Left colon (tissue), 2 donors: ENCODE data around the gene ZNF607. TPM values are rescaled to one million over a fixed set of nuclear protein-coding genes. Genes with fewer than 3 reads are reported as not detected.
A peak's percentile ranks its signal among the peaks of the same experiment; 100 is the strongest.
"Not testable (repeated sequence)": the region's sequence is repeated elsewhere in the genome, so short reads cannot be mapped to it uniquely, and the experiment has no call there.

Source experiments
- ATAC-seq: fragments of 200-7000 bp; cut with Tn5 transposase; one replicate; pipeline ENCODE4 v1.9.1; 2020; ENCODE audit warnings: mild to moderate bottlenecking, moderate library complexity
- DNase-seq, 2 donors: peaks; one replicate each; pipeline ENCODE4 v3.0.0-alpha.2; 2020
- intact Hi-C, 2 donors: fragments of 100-400 bp; cut with DNase I in 1 of 2; cut with micrococcal nuclease in 1 of 2; formaldehyde crosslinking; loops; one replicate each; pipeline versions ENCODE4 v1.11.2 to v1.14.0; 2022; cut with DNase I, micrococcal nuclease
- long read RNA-seq: library from polyadenylated mRNA; unstranded; transcript quantifications from one replicate; pipeline ENCODE4 v2.0.0, GENCODE V29; 2021
- total RNA-seq, 2 donors: library from RNA; stranded (reverse); fragmentation: NEBNext Ultra II Directional; extraction: Animal tissue kit (Norgen Biotek cat#: 25700); gene quantifications; one replicate each; pipeline ENCODE4 v1.2.1, GENCODE V29; 2021
- donor health status: DM: no; HTN: no; CAD: no.
- donor health status: DM: yes; HTN: yes; CAD: no.

Gene ZNF607
- 1 to 10 TPM; 5.7 to 6.1 TPM for total RNA-seq
- long read RNA-seq, partial matches to known transcripts, result 0 of 2 reads
- long read RNA-seq, other reads (novel, unspliced or antisense), result 2 of 2 reads

DNA sequence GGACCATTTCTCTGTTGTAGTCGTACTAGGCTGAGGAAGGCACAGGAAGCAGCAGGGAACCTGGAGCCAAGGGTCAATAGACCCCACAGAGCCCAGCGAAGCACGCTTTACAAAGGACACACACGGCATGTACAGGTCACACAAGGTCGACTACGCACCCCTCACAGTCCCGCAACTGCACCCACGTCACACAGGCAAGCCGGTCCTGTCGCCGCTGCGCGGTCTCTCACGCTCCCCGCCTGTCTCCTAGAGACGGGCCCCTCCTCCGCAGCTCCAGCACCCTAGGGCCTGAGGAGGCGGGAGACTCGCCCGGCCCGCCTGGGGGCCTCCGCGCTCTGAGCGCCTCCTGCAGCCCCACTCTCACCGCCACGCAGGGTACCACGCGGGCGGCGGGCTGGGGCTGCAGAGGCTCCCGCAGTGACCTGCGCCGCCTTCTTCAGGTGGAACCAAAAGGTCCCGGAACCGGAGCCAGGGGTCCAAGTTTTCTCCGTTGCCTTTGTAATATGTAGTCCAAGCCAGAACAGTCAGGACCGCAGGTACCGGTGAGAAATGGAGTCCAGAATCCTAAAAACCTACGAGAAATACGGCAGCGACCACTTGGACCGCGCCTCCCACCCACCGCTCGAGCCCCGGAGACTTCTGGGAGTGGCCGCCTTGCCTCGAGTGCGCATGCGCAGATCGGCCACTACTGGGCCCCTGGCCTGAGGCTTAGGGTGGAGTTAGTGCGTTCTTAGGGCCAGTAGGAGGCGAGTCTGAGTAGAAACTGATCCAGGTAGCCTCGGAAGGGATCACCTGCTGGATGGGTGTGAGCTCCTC is at the start of gene ZNF607:
Gene ZNF607 (minus strand): TSS at position 651 of the 816 bp plus-strand sequence. CDS start 8,143 bp downstream, outside the sequence.
- peak; percentile 89 to 91 for DNase-seq
- ATAC-seq, result peak; percentile 97
- intact Hi-C loops, result no loop called here

DNA sequence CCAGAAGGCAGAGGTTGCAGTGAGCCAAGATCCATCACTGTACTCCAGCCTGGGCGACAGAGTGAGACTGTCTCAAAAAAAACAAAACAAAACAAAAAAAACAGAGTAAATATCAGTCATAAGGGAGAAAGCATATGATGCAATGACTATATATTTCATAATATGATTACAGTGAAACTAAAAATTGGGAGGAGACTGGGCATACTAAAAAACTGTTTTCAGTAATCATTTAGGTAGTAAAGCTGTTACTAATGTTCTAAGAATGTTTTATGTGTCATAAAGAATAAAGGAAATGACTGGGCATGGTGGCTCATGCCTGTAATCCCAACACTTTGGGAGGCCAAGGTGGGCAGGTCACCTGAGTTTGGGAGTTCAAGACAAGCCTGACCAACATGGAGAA is 43.9 kb upstream of the ZNF607 start:
- intact Hi-C loops, result no loop called here
- no peak for DNase-seq
- ATAC-seq, result no peak

DNA sequence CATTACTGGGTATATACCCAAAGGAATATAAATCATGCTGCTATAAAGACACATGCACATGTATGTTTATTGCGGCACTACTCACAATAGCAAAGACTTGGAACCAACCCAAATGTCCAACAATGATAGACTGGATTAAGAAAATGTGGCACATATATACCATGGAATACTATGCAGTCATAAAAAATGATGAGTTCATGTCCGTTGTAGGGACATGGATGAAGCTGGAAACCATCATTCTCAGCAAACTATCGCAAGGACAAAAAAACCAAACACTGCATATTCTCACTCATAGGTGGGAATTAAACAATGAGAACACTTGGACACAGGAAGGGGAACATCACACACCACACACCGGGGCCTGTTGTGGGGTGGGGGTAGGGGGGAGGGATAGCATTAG is 38.1 kb upstream of the ZNF607 start:
- ATAC-seq, DNase-seq, intact Hi-C loops: not testable (repeated sequence)

DNA sequence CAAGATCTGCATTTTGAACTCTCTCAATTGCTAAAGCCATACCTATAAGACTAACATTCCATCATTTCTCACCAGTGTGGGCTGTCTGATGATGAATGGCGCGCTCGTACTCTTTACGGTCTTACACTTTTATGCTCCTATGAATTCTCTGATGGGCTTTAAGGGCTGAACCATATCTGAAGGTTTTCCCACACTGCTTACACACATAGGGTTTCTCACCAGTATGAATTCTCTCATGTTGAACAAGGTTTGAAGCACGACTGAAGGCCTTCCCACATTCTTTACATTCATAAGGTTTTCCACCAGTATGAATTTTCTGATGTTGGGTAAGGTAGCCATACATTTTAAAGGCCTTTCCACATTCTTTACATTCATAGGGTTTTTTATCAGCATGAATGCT is 18.8 kb upstream of the ZNF607 start:
- intact Hi-C loops, result no loop called here
- DNase-seq, result no peak
- ATAC-seq, result no peak

DNA sequence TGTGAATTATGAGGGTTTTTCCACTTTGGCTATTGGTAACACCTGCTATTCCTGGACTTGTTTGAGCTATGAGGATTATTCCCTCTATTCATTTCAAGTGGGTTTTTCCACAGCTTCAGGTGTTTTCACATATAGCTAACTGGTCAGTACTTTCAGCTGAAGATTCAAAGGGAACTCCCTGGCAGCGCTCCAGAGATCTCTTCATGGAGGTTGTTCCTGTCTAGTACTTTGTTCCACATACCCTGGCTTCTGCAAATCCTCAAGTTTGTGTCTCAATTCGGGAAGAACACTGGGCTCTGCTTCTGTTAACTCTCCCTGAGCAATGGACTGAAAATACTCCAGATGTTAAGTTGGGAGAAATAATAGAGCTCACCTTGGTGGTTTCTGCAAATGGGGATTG is 5.6 kb upstream of the ZNF607 start:
- no peak for DNase-seq
- ATAC-seq, result no peak
- intact Hi-C loops, result no loop called here

DNA sequence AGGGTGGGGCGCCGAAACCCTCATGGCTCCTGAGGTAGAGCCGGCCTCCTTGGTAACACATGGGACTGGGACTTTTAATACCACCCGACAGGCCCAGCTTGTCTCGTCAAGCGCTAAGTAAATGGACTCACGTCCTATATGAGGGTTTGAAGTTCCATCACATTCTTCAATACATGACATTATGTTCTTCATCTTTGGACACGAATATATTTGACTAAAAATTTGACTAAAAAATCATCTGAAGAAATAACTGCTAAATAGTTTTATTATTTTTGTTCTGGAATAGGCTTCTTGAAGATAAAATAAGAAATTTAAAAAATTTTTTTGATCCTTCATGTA is 335 bp upstream of the ZNF607 start:
- no peak for ATAC-seq
- intact Hi-C loops, result no loop called here
- no peak for DNase-seq

DNA sequence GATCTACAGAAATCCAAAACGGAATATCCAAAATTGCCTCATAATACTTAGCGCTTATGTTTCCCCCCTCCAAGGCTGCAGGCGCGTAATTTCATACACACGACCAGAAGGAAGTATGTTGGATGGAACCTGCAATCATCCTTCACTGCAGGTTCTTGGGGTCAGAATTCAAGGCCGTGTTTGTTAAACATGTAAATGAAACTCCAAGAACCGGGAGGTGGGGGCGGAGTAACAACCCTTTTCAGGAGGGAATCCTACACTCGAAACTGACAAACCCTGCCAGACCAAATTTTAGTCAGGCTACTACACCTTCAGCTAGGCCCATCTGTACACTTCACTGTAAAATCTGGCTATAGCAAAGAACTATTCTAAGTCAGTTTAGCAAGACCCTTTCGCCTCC is 1.3 kb downstream of the ZNF607 start:
- intact Hi-C loops, result no loop called here
- no peak for ATAC-seq
- peak in 1 of 2 donors; percentile 5 for DNase-seq

DNA sequence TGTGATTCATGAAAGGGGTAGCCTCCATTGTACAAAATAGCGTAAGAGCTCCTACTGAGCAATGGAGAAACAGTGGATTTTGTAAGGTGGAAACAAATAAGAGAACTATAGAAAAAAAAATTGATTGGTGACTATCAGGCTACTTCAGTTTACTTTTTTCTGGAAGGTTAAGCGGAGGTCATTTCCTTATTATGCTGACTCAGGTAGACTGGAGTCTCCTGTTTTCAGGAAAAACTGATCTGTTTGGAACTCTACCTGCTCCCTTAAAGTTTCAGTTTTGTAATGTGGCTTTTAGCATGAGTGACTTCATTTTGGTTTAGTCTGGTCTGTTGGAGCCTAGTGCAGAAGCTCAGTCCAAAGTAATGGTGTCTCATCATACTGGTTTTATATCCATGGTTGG is 3.4 kb downstream of the ZNF607 start:
- DNase-seq, result no peak
- no peak for ATAC-seq
- intact Hi-C loops, result no loop called here

DNA sequence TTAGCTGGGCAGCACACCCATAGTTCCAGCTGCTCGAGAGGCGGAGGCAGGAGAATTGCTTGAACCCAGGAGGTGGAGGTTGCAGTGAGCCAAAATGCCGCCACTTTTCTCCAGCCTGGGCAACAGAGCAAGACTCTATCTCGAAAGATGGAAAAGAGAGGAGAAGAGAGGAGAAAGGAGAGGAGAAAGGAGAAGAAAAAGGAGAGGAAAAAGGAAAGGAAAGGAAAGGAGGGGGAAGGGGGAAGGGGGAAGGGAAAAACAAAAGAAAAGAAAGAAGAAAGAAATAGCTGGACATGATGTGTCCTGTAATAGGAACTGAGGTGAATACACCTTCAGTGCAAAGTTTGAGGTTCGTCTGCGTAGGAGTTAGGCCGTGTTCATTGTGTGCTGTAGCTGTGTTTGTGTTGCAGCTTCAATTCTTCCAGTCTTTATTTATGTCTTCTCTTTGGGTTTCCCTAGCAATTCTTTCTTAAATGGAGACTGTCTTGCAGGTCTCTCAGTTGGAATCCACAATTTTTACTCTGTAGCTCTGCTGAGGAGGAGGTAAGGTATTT is 13.4 kb downstream of the ZNF607 start:
- intact Hi-C loops, result no loop called here
- DNase-seq (no peak), ATAC-seq (no peak)

DNA sequence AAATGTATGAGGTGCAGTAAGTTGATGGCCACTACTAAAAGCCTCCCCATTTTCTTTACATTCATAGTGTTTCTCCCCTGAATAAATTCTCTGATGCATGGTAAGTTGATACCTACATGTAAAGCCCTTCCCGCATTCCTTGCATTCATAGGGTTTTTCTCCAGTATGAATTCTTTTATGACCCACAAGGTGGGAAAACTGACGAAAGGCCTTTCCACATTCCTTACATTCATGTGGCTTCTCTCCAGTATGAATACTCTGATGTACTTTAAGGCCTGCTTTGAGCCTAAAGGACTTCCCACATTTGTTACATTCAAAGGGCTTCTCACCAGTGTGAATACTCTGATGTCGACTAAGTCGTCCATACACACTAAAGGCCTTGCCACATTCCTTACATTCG is 20.5 kb downstream of the ZNF607 start:
- DNase-seq (no peak), ATAC-seq (no peak)
- intact Hi-C loops, result no loop called here

DNA sequence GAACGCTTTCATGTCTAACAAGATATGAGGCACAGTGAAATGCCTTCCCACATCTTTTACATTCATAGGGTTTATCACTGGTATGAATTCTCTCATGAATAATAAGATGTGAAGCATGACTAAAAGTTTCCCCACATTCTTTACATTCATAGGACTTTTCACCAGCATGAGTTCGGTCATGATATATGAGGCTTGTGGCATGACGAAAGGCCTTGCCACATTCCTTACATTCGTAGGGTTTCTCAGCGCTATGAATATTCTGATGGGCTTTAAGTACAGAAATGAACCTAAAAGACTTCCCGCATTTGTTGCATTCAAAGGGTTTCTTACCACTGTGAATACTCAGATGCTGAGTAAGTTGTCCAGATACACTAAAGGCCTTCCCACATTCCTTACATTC is 21.3 kb downstream of the ZNF607 start:
- no peak for DNase-seq
- intact Hi-C loops, result no loop called here
- ATAC-seq, result no peak

DNA sequence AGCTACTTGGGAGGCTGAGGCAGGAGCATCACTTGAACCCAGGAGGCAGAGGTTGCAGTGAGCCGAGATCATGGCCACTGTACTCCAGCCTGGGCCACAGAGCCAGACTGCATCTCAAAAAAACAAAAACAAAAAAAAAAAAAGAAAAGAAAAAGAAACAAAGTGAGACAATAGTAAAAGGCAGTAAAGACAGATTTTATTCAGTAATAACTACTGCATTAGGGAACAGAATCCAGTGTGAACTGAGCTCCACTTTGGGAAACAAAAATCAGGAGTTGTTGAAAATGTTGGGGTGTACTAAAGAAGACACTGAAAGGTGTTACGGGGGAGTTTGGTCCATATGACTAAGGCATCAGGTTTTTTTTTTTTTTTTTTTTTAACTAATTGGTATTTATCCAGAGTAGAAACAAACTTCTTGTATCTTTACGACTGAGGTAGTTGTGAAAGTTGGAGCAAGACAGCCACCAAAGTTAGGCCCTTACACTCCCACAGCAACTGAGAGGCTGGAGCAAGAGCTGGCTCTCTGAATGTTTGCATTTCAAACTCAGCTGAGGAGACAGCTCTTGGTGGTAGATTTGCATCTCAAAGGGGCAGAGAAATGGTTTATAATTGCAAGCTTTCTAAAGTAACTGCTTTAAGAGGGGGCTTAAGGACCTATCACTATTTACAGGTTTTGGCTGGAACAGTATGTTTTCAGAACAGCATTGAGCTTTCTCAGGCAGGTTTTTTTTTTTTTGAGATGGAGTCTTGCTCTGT is 24.2 kb downstream of the ZNF607 start:
- intact Hi-C loops, result no loop called here
- ATAC-seq, result no peak
- no peak for DNase-seq

DNA sequence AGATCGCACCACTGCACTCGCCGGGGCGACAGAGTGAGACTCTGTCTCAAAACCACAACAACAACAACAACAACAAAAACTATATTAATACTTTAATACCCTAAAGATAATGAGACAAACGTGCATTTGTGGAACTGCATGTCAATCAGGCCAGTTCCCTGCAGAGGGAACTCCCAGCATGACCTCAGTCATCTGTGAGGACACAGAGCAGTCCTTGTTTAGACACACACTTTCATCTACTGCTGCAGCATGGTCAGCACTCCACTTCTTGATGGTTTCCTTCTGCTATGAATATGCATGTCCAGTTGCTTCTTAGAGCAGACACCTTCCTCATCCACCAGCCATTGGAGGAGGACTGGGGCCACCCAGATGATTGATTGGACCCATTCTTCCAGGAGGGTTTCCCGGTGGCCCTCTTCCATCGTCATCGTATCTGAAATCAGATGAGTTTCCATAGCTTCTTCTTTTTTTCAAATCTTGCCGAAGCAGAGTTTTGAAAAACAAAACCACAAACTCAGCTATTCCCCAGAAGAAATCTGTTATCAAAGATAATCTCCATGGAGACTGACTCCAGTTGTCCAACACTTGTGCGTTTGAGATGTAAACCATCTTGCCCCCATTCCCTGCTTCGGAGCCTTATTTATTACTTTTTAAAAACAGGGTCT is 26.5 kb downstream of the ZNF607 start:
- DNase-seq, result no peak
- intact Hi-C loops, result no loop called here
- ATAC-seq, result no peak

DNA sequence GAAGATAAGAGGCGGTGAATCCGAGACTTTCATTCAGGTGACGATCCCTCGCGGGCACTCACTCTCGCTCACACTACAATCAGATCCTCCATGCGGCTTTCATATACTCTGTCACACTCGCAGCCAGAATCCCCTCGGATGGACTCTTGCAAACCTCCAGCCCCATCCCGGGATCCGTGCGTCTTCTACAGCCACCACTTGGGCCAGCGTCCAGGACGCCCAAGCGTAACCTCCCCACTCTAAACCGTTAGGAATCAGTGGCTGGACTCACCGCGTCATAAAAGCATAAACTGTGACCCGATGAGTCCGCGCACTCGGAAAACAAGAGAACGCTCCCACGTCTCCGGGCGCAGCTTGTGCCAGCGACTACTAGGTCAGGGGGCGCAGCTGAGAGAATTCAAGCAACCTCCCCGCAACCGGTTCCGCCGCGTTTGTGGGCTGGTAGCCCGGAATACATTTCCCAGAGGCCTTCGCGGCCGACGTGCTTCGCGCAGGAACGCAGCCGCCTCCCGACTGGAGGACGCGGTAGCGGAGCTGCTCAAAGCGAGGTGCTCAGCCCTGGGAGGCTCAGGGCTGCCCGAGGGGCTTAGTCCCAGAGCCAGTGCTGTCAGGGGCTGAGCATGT is 27.6 kb downstream of the ZNF607 start:
- intact Hi-C loops, result no loop called here
- DNase-seq (peak; percentile 76 to 85), ATAC-seq (peak; percentile 98)

DNA sequence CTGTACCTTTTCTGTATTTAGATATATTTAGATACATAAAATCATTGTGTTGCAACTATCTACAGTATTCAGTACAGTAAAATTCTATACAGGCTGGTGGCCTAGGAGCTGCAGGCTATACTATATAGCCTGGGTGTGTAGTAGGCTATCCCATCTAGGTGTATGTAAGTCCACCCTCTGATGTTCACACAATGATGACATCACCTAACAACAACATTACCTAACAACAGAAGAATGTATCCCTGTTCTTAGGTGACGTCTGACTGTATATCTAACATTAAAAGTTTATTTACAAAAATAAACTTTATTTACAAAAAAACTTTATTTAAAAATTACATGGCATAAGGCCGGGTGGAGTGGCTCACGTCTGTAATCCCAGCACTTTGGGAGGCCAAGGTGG is 36.0 kb downstream of the ZNF607 start:
- intact Hi-C loops, result no loop called here
- DNase-seq, result no peak
- ATAC-seq, result no peak

DNA sequence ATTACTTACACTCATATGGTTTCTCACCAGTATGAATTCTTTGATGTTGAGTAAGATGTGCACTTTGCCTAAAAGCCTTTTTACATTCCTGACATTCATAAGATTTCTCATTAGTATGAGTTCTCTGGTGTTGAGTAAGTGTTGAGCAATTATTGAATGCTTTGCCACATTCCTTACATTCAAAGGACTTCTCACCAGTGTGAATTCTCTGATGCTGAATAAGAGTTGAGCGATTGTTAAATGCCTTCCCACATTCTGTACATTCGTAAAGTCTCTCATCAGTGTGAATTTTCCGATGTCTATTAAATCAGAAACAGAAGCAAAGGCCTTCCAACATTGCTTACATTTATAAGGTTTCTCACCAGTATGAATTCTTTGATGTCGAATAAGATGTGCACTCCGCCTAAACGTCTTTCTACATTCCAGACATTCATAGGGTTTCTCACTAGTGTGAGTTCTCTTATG is 50.1 kb downstream of the ZNF607 start:
- ATAC-seq, result no peak
- no peak for DNase-seq

DNA sequence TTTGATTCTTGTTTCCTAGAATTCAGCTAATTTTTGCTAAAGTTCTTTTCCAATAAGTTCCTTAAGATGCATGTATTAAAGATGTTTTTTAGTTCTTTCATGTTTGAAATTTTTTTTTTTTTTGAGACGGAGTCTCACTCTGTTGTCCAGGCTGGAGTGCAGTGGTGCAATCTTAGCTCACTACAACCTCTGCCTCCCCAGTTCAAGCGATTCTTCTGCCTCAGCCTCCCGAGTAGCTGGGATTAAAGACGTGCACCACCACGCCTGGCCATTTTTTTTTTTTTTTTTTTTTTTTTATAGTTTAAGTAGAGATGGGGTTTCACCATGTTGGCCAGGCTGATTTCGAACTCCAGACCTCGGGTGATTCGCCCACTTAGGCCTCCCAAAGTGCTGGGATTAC is 62.4 kb downstream of the ZNF607 start:
- intact Hi-C loops, result loop anchor here in 1 of 2 donors (10.0 kb wide), 1 partner anchor 62 kb away; the partner anchor contains the start of genes ZNF540 and ZNF571
- not testable (repeated sequence) for DNase-seq, ATAC-seq

More for the DNA sequence above, 50.1 kb downstream of the ZNF607 start:
- intact Hi-C loops, result no loop called here

DNA sequence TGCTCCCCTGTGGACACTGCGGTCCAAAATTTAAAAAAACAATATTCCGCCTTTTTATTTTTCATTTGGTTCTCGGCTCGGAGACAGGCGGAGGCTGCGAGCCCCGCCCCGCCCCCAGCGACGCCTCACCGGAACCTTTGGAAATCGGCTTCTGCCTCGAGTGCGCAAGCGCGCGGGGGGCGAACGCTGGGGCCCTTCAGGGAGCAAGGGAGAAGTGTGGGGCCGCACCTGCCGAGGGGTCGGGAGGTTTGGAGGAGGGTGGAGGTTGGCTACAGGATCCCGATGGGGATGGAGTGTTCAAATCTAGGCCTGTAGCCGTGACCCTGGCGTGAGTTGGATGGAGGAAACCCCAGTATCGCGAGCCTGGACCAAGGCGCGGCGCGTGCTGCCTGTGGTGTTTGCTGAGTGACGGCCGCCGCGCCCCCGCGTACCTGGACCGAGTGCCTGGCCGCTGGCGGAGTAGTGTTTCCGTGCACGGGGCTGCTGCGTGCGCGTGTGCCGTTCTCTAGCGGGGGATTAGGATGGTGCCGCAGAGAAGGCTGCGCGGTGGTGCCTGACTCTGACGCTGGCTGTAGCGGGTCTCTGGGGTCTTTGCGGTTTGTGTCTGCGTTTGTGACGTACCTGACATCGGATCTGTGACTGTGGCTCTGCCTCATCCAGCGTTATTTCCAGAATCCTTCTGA is 63.7 kb downstream of the ZNF607 start:
- DNase-seq, result peak; percentile 82 to 89
- intact Hi-C loops, result loop anchor here in 1 of 2 donors (10.0 kb wide), 1 partner anchor 61 kb away; the partner anchor contains the start of genes ZNF540 and ZNF571
- peak; percentile 82 for ATAC-seq
